ENCODE results near the gene KCNQ2.

Gene KCNQ2

DNA sequence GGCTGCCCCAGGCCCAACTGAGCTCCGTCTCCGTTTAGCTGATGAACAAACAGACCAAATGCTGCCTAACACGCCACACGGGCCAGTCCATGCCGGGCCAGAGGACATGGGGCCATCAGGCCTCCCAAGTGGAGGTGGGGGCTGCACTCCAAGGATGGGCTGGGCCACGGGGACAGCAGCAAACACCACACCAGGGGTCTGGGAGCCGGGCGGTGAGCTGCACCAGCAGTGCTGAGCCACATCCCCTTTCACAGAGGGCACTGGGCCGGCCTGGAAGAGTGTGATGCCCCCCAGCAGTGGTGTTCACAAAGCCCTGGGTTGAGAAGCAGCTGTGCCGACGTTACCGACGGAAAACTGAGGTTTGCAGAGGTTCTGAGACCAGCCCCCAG lies 2.7 kb downstream of the KCNQ2 start:
- DNase-seq, result no peak

DNA sequence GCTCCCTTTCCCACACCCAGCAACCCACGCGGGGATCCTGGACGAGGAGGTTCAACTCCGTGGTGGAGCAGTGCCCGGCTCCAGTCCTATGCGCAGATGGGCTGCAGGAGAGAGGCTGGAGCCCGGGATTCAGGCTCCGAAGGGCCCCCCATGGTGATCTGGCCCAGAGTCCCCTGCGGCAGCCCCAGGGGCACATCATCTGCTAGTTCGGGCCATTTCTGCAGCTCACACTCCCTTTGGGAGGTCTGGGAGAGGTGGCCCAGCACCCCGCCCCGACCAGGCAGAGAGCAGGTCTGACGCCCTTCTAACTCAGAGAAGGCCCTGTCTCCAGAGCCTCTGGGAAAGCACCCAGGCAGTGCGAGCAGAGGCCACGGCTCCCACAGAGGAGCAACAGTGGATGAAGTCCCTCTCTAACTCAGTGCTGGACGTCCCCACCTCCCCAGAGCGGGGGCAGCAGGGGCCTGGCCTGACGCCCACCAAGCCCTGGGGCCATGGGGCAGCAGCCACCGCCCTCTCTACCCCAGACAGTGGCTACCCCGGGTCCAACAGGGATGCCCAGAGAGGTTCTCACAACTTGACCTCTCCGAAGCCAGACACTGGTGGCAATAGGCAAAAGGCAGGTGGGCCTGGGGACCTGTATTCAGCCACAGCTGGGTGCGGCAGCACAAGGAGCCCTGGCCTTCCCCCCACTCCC lies 3.3 kb downstream of the KCNQ2 start:
- no peak for DNase-seq

DNA sequence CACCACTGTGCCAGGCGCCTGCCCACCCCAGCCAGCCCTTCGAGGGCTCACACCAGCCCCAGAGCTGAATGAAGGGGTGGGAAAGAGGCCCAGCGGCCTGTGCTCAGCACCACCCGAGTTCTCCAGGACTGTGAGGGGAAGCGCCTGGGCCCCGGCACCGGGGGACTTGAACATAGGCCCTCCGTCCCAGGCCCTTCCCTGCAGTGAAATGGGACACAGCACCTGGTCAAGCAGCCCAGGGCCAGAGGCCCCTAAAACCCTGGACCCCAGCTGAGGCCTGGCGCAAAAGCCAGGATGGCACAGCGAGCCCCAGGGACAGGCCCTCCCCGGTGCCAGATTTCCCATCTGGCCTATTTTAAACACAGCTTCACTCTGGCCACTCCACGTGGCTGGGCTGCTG lies 4.0 kb downstream of the KCNQ2 start:
- no peak for DNase-seq

DNA sequence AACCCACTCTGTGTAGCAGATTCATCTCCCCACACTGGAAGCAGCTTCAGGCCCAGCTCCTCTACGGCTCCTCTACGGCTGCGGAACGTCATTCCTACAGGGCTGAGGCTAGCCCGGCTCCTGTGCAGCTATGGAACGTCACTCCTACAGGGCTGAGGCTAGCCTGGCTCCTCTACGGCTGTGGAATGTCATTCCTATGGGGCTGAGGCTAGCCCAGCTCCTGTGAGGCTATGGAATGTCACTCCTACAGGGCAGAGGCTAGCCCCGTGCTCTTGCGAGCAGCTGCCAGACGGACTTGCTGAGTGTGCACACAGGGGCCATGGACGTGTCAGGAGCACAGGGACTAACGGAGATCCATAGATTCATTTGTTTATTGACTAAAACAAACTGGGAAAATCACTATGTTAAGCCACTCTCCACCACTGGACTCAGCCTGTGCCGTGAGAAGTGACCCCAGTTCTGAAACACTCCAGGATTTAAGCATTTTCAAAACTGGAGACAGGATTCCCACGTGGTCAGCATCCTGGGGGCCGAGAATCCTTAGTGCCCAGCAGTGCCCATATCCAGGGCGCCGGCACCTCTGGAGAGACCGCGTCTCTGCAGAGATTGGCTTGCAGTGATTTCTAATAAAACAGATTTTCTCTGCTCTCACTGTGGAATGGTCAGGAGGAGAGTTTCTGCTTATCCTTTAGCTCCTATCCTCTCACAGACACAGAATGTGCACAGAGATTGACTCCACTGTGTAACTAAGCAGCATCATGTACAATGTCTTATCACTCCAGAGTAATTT lies 5.0 kb downstream of the KCNQ2 start:
- DNase-seq, result no peak

DNA sequence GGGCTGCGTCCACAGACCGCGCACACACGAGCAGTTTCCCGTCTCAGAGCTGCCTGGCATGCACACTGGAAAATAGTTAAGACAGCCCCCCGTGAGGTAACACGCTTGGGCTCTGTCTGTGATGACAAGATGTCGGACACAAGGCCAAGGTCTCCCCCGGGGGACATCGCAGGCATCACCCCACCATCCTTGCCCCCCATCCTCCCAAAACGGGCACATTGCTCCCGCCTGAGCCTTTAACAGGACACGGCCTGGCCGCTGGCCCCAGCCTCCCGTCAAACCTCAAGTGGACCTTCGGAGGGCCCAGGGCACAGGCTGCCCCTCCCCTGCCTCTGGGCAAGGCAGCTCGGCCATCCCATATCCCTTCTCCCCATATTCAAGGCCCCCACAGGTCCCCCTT lies 5.6 kb downstream of the KCNQ2 start:
- DNase-seq, result no peak

DNA sequence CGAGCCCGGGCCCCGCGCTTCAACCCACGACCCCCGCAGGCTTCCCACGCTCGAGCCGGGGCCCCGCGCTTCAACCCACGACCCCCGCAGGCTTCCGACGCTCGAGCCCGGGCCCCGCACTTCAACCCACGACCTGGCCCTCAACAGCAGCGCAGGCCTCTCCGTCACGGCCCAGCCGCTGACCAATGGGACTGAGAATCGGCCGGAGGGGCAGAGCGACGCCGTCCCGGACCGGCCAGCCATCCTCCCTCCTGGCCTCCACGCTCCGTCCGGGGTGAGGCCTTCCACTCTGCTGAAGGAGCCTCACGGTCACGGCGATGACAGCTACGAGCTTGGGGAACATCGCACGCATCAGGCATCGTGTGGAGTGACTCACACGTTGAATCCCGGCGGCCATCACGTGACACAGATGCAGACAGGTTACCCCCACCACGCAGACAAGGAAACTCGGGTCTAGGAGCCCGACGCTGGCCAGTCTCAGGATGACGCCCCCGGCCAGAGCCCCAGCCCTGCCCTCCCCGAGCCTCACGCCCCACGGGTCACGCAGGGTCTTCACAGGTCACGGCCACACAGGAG lies 6.1 kb downstream of the KCNQ2 start:
- no peak for DNase-seq

DNA sequence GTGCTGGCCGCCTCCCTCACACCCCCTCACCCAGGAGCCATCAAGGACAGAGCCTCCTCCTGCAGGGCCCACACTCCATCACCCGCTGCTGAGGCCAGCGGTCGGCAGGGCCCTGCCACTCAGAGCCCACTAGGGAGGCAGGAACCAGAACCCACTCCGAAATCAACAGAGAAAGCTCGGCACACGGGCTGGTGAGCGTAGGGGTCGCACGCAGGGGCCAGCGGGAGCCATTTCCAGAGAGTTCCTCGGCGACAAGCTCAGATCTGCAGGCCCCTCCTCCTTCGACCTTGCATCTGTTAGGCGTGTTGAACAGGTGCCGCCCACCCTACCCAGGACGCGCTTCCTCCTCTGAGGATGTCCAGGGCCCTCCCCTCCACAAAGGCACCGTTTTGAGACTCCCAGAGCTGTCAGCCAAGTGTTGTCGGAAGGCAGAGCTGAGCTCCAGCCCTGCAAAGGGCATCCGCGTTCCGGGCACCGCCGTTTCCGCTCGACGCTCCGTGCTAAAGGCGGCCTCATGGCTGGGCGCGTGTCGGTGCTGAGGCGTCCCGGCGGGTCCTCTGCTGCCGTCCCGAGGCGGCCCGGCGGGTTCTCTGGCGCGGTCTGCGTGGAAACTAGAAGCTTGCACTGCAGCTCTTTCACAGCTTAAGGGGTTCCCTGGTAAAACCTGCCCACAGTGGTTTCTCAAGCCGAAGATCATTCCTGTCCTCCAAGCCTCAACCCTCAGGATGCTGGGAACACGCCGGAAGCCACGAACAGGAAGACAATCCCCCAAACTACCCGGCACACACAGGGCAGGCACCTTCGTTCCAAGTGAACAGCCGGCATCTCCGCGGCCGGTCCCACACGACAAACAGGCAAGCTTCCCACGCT lies 6.8 kb downstream of the KCNQ2 start:
- no peak for DNase-seq

DNA sequence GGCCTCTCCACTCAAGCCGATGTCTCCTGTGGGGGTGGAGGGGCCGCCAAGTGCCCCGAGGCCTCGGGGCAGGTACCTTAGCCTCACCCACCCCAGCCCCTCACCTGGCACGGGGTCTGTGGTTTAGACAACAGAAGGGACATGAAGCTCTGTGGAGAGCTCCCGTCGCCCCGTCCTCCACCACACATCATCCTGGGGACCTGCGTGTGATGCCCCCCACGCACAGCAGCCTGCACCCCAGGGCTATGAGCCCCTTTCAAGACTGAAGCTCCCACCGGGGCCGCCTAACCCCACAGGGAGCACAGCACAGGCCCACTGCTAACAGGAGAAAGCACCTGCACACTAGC lies 8.2 kb downstream of the KCNQ2 start:
- no peak for DNase-seq

DNA sequence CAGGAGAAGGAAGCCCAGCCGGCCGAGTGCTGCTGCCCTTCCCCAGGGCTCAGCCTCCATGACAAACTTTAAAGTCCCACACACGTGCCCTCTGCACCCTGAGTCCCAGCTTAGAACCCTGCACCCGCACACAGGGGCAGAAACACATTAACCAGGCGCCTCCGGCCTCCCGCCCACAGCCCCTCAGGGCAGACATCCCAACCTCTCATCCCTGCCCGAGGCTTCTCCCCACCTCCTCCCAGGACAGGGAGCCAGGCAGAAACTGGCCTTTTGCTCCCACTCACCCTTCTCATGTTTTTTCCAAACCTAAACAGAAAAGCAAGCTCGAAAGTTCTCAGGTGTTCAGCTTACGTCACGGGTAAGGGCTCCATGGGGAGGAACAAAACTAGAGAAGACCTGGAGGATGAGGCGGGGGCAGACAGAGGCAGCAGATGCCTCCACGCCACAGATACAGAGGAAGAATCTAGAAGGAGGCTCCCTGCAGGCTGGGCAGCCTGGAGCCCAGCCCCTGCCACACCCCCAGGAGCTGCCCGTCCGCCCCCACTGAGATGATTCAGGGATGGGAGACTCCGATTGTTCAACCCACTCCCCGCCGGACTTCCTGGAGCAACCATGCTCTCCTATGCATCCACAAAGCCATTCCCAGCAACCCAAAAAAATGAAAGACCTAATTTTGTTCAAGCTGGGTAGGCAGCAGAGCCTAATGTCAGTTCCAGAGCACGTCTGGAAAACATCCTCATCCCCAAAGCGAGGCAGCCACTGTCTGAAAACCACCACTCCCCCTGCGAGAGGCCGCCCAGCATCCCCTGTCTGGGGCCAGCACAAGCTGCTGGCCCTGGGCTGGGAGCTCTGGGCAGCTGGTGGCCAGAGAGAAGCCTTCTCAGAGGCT lies 8.8 kb downstream of the KCNQ2 start:
- no peak for DNase-seq

DNA sequence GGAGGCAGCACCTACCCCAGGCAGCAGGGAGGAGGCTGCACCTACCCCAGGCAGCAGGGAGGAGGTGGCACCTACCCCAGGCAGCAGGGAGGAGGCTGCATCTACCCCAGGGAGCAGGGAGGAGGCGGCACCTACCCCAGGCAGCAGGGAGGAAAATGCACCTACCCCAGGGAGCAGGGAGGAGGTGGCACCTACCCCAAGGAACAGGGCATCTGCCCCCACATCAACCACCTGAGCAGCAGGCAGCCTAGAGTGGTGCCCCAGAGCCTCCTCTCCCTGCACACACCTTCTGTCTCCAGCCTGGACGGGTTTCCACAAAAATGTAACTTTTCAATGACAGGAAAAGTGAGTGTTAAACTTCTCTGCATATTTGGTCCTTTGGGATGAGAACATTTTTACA lies 10.2 kb downstream of the KCNQ2 start:
- DNase-seq, result no peak

DNA sequence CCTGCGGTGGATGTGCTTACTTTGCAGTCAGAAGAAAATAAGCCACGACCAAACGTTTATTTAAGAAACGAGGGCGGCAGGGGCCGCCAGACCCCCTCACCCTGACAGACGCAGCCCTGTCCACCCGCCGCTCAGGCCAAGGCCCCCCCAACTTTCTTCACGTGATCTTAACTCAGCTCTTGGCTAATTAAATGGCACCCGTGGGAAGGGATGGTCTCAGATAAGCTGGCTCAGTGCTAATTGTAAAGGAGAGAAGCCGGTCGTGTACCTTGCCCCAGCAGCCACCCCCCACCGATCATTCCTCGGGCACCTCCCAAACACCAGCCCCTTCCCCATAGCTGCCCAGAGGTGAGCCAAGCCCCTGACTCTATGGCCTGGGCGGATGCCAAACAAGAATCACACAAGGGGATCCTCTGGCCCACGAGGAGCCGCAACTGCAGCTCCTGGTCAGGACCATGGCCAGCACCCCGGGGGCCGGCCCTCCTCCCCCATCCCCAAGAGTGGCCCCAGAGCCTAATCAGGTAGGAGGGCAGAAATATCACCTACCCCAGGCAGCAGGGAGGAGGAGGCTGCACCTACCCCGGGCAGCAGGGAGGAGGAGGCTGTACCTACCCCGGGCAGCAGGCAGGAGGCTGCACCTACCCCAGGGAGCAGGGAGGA lies 11.2 kb downstream of the KCNQ2 start:
- no peak for DNase-seq

DNA sequence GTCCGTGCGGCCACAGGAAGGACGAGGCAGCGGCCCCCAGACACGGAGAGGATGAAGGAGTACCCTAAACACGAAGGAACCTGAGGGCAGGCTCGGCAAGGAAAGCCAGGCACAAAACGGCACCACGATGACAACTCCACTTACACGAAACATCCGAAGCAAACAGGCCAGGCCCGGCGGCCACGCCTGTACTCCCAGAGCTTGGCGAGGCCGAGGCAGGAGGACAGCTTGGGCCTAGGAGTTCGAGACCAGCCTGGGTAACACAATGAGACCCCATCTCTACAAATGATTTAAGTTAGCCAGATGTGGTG lies 13.4 kb downstream of the KCNQ2 start:
- no peak for DNase-seq

DNA sequence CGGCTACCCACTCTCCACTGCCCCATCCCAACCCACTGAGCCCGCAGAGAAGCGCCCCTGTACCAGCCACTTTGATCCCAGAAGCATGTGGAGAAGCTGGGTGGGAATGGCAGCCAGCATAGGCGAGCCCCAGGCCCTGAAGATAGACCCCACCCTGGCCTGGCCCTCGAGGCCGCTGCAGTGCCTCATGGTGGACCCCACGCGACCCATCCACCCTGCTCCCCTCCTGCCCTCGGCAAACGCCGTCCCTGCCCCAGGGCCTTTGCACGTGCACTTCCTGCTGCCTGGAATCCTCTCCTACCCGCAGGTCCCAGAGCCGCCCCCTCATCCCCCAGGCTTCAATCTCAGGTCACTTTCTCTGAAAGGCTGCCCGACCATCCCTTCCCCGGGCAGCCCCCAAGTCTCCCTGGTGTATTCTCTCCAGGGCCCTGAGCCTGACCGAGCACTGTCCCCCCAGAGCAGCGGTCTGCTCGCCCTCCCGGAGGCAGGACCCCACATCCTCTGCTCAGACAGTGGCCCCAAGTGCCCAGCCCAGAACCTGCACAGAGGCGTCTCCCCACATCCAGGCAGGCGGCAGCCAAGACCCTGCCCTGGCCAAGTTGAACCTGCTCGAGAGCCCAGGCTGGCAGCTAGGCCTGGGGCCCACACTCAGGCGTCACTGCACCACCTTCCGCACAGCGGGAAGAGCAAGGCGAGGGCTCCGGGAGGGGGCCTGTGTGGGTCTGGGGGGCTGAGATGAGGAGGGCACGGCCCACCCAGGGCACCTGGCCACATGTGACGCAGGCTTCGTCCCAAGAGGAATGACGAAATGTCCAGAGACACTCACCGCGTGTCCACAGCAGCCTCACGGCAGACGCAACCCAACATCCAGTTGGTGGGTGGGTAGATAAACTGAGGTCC lies 14.0 kb downstream of the KCNQ2 start:
- no peak for DNase-seq

DNA sequence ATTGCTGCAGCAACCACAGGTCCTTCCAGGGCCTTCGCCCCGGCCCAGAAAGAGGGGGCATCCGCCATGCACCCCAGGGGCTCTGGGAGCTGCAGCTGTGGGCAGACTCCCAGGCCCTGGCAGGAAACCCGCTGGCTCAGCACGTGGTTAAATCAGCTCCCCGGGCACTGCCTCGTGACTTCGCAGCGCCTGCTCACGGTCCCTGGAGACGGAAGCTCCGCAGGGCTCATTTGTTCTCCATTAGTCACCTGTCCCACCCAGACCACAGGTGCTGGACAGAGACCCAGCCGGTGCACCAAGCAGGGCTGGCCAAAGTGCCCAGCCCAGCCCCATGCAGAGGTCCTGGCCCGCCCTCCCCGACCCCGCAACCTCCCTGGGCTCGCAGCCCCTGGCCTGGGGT lies 14.7 kb downstream of the KCNQ2 start:
- DNase-seq, result no peak

DNA sequence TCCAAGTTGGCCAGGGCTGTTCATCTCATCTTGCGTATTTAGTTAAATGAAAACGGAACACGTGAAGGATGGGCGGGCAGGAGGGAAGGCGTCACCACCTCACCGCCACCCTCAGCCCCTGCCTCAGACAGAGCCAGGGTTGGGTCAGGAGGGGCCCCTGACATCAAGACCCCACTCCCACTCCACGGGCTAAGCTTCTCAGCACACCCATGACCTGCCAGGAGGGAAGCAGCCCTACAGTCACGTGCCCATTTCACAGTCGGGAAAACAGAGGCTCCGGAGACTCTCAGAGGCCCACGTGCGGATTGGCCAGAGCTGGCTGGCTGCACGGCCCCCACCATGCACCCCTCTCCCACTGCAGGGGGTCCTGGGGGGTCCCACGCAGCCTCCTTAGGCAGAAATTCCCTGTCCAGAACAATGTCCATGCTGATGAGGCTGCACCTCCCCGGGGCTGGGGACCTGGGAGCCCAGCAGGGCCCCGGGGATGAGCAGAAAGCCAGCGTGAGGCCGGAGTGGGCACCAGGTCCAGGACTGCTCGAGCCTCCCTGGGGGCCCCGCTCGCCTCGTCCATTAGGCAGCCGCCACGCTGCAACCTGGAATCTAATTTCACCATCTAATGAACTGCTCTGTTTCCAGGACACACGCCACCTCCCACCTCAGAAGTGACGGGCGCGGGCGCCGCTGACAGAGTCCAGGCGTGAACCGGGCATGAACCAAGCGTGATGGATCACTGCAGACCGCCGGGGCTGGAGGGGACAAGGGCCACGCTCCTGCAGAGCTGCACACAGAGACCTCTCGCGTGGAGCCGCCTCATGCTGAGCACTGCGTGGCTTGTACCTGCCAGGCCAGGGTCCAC lies 15.8 kb downstream of the KCNQ2 start:
- no peak for DNase-seq

DNA sequence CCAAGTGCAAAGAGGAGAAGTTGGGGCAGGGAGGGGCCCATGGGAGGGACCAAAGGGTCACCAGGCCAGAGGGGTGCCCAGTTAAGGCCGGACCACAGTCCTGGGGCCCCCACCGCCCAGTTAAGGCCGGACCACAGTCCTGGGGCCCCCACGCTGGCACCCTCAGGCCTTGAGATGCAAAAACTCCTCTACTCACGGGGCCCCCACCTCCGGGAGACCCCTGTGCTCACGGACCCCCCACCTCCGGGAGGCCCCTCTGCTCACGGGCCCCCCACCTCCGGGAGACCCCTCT lies 16.9 kb downstream of the KCNQ2 start:
- no peak for DNase-seq

DNA sequence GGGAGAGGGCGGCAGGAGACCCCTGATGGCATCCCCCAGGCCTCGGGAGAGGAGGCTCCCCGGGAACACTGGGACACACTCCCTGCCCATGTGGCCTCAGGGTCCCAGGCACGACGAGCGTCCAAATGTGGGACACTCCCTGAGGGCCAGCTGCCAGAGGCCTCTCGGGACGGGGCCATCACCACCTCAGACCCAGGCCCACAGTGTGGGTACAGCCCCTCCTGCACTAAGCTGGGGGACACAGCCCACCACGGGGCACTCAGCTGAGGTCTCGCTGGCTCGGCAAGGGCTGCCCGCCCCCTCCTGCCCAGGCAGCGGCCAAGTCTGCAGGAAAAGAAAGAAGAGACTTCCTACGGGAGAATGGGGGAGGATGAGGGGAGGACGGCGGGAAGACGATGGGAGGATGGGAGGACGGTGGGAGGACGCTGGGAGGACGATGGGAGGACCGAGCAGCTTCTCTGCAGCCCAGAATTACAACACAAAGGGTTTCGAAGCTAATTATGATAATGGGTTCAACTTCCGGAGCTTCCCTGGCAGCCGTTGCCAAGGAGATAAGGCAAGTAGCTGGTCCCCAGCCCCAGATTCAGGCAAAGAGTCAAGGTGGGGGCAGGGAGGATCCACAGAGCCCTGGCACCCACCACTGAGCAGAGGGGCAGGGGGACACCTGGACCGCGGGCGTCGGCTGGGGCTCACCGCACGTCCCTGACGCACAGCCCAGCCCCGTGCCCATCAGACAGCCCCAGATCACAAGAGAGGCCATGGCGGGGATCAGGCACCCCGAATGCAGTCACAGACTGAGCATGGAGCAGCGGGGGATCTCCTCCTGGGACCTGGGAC lies 17.5 kb downstream of the KCNQ2 start:
- DNase-seq, result no peak

DNA sequence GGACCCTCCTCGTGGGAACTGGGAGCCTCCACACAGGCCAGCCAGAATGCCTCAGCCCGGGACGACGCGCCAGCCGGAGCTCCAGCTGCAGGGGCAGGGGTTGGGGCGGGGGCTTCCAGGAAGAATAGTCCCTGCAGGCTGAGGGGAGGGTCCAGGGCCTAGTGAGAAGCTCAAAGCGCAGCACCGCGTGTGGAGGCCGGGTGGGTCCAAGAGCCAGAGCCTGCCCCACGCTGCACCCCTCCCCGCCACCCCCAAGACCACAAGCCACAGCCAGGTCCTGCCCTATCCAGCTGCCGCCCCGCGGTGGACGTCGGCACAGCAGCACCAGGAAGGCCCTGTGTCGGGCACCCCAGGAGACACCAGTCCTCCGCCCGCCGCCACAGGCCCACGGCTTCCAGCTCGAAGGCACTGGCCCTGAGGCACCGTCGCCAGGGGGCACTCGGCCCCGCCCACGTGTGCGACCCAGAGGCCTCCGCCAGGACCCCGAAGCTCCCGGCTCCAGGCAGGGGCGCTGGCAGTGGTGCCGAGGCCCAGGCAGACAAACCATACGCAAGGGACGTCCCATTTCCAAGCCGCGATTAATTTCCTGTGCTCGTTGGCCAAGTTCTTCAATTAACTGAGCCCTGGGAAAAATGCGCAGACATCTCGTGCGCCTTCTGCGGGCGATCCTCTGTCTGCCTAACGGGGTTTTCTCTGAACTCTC lies 19.5 kb downstream of the KCNQ2 start:
- no peak for DNase-seq

DNA sequence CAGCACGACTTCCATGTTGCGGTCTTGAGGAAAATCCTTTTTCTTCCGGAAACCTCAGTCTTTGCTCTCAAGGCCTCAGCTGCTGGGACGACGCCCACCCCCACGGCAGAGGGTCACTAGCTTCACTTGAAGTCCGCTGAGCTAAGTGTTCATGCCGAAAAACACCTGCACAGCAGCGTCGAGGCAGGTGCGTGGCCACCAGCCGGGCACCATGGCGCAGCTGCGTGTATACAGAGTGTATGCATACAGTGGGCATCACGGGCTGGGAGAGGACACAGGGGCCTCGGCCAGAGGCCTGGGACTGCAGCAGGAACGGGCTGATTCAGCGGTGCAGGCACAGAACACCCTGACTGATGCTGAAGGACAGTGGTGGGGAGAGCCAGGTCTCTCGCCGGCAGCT lies 20.1 kb downstream of the KCNQ2 start:
- DNase-seq, result no peak
